ENCODE data around the gene CACNA2D3.

CACNA2D3 gene

GRCh38 chr3:54962200-54962599, 839.8 kb downstream of the CACNA2D3 start:
- no peak overlapping the region for H3K4me3 ChIP-seq (ENCODE audit: low read depth, low read length)
- TF ChIP-seq, protein P1, sequence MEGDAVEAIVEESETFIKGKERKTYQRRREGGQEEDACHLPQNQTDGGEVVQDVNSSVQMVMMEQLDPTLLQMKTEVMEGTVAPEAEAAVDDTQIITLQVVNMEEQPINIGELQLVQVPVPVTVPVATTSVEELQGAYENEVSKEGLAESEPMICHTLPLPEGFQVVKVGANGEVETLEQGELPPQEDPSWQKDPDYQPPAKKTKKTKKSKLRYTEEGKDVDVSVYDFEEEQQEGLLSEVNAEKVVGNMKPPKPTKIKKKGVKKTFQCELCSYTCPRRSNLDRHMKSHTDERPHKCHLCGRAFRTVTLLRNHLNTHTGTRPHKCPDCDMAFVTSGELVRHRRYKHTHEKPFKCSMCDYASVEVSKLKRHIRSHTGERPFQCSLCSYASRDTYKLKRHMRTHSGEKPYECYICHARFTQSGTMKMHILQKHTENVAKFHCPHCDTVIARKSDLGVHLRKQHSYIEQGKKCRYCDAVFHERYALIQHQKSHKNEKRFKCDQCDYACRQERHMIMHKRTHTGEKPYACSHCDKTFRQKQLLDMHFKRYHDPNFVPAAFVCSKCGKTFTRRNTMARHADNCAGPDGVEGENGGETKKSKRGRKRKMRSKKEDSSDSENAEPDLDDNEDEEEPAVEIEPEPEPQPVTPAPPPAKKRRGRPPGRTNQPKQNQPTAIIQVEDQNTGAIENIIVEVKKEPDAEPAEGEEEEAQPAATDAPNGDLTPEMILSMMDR (IDR thresholded peaks at IDR 0.05; ENCODE audit: insufficient read depth, low read depth, low read length, missing control alignments): no peak

DNA sequence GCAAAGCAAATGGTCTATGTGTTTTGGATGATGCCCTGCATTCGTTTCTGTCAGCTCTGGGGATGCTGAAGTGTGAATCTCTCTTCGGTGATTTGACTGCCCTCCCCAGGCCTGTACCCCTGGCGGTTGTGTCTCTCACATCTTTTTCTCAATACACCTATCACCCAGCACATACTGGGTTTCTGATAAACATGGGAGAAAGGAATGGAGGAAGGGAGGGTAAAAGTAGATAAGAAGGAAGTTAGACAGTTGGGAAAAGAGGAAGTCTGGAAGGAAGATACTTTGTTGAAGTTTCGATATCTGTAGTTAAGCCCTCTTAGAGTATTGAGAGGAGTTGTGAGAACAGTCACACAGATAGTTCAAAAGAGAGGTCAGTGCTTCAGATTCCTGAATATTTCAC, 841.3 kb downstream of the CACNA2D3 start:
- DNase-seq (ENCODE audit: low read depth): no peak
- H3K4me3 ChIP-seq (ENCODE audit: low read depth, low read length): no peak overlapping the region
- TF ChIP-seq, protein P1 (IDR thresholded peaks at IDR 0.05; ENCODE audit: insufficient read depth, low read depth, low read length, missing control alignments): no peak

More at GRCh38 chr3:54962200-54962599, 839.8 kb downstream of the CACNA2D3 start:
- DNase-seq (ENCODE audit: low read depth): no peak

- no peak for DNase-seq (ENCODE audit: low read depth)
- TF ChIP-seq, protein P1 (IDR thresholded peaks at IDR 0.05; ENCODE audit: insufficient read depth, low read depth, low read length, missing control alignments): no peak
- no peak overlapping the region for H3K4me3 ChIP-seq (ENCODE audit: low read depth, low read length)
These were observed 841.7 kb downstream of the CACNA2D3 start for GRCh38 chr3:54964081-54964480.

GRCh38 chr3:54965746-54966145, 843.4 kb downstream of the CACNA2D3 start:
- no peak overlapping the region for H3K4me3 ChIP-seq (ENCODE audit: low read depth, low read length)
- no peak for DNase-seq (ENCODE audit: low read depth)

GRCh38 chr3:54966979-54967378, 844.6 kb downstream of the CACNA2D3 start:
- TF ChIP-seq, protein P1 (IDR thresholded peaks at IDR 0.05; ENCODE audit: insufficient read depth, low read depth, low read length, missing control alignments): no peak
- no peak overlapping the region for H3K4me3 ChIP-seq (ENCODE audit: low read depth, low read length)
- no peak for DNase-seq (ENCODE audit: low read depth)

More at GRCh38 chr3:54965746-54966145, 843.4 kb downstream of the CACNA2D3 start:
- TF ChIP-seq, protein P1 (IDR thresholded peaks at IDR 0.05; ENCODE audit: insufficient read depth, low read depth, low read length, missing control alignments): no peak

DNA sequence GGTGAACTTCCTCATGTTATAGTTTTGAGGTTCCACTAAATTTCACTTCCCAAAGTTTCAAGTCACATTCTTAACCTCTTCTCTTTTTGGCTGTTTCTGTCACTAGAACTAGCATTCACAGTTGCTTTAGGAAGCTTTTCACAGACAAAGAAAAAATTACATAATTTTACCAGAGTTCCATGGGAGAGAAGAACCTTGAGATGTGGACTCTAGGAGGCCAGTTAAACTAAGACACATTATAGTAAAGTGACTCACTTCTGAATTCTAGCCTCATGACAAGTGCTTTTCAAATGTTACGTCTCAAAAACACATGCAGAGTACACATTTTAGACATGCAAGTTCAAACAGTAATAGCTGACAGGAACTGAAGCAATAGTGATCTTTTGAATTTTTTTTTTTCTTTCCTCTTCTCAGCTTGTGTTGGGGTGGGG, 845.4 kb downstream of the CACNA2D3 start:
- H3K4me3 ChIP-seq (ENCODE audit: low read depth, low read length): no peak overlapping the region
- DNase-seq (ENCODE audit: low read depth): no peak
- TF ChIP-seq, protein P1 (IDR thresholded peaks at IDR 0.05; ENCODE audit: insufficient read depth, low read depth, low read length, missing control alignments): no peak

DNA sequence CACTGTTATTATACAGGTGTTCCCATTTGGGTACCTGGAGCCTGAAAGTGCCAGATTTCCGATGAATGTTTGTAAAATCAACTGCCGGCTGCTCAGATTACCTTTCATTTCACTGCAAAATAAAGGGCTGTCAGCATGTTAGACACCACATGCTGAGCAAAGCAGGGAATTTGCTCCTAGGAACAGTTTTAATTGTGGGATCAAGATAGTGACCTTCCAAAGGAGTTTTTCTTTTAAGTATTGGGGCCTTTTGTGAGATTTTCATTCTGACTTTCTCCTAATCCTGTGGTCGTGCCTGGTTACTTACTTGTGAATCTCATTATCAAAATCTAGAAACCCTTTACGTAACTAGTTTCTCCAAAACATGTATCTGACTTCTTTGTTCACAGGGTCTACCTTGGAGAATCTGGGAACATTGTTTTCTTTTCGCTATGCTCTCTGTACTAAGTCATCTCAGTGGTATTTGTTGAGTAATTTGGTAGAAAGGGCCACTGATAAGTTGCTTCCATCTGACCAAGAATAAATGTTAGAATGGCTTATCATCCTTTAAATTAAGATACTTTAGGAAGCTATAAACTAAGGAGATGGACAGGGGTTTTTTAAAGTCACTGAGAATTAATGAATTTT, 846.3 kb downstream of the CACNA2D3 start:
- no peak for DNase-seq (ENCODE audit: low read depth)
- TF ChIP-seq, protein P1 (IDR thresholded peaks at IDR 0.05; ENCODE audit: insufficient read depth, low read depth, low read length, missing control alignments): no peak
- H3K4me3 ChIP-seq (ENCODE audit: low read depth, low read length): no peak overlapping the region
